ENCODE results near the gene DOK6. TPM values are rescaled to one million over a fixed set of nuclear protein-coding genes. Genes with fewer than 3 reads are reported as not detected.

Gene DOK6
- total RNA-seq, 1 donor from 2014 or later: 0.06 TPM

- no peak for TF ChIP-seq CTCF (conservative IDR thresholded peaks at IDR 0.05; ENCODE audit: low read depth, low read length)
- no peak for DNase-seq (ENCODE audit: low read depth)
- H3K4me3 ChIP-seq (ENCODE audit: low read depth, low read length): no peak overlapping the region
These were observed 222.3 kb downstream of the DOK6 start for GRCh38 chr18:69622961-69623360.

GRCh38 chr18:69626171-69626570 lies 225.5 kb downstream of the DOK6 start:
- no peak overlapping the region for H3K4me3 ChIP-seq (ENCODE audit: low read depth, low read length)
- DNase-seq (ENCODE audit: low read depth): no peak
- TF ChIP-seq CTCF (conservative IDR thresholded peaks at IDR 0.05; ENCODE audit: low read depth, low read length): no peak

- no peak overlapping the region for H3K4me3 ChIP-seq (ENCODE audit: low read depth, low read length)
- TF ChIP-seq CTCF (conservative IDR thresholded peaks at IDR 0.05; ENCODE audit: low read depth, low read length): no peak
- no peak for DNase-seq (ENCODE audit: low read depth)
These were observed 226.1 kb downstream of the DOK6 start for GRCh38 chr18:69626643-69627242.

- DNase-seq (ENCODE audit: low read depth): no peak
- no peak for TF ChIP-seq CTCF (conservative IDR thresholded peaks at IDR 0.05; ENCODE audit: low read depth, low read length)
- H3K4me3 ChIP-seq (ENCODE audit: low read depth, low read length): no peak overlapping the region
These were observed 228.2 kb downstream of the DOK6 start for GRCh38 chr18:69628774-69629359.

GRCh38 chr18:69631281-69631680 lies 230.6 kb downstream of the DOK6 start:
- no peak for DNase-seq (ENCODE audit: low read depth)
- no peak overlapping the region for H3K4me3 ChIP-seq (ENCODE audit: low read depth, low read length)
- no peak for TF ChIP-seq CTCF (conservative IDR thresholded peaks at IDR 0.05; ENCODE audit: low read depth, low read length)

GRCh38 chr18:69635482-69635881 lies 234.8 kb downstream of the DOK6 start:
- TF ChIP-seq CTCF (conservative IDR thresholded peaks at IDR 0.05; ENCODE audit: low read depth, low read length): no peak
- H3K4me3 ChIP-seq (ENCODE audit: low read depth, low read length): no peak overlapping the region
- DNase-seq (ENCODE audit: low read depth): no peak
